ENCODE results near the gene ACOT6.
"Not testable (repeated sequence)": the region's sequence is repeated elsewhere in the genome, so short reads cannot be mapped to it uniquely, and the experiment has no call there.

ACOT6 gene

GRCh38 chr14:73599499-73599898, 12.8 kb upstream of the ACOT6 start:
- no peak for DNase-seq (ENCODE audit: low read depth in 2 of 2)

- no peak for DNase-seq (ENCODE audit: low read depth in 2 of 2)
These were observed 9.3 kb upstream of the ACOT6 start for GRCh38 chr14:73602994-73603393.

GRCh38 chr14:73606271-73606670, 6.0 kb upstream of the ACOT6 start:
- no peak for DNase-seq (ENCODE audit: low read depth in 2 of 2)

- no peak for DNase-seq (ENCODE audit: low read depth in 2 of 2)
These were observed 5.1 kb upstream of the ACOT6 start for GRCh38 chr14:73607241-73607640.

GRCh38 chr14:73610687-73611086, 1.6 kb upstream of the ACOT6 start:
- no peak for DNase-seq (ENCODE audit: low read depth in 2 of 2)

- DNase-seq (ENCODE audit: low read depth in 2 of 2), result no peak
These were observed 698 bp downstream of the ACOT6 start for GRCh38 chr14:73613046-73613383.

GRCh38 chr14:73613419-73613963, 1.2 kb downstream of the ACOT6 start:
- no peak for DNase-seq (ENCODE audit: low read depth in 2 of 2)

GRCh38 chr14:73616831-73617230, 4.5 kb downstream of the ACOT6 start:
- DNase-seq (ENCODE audit: low read depth in 2 of 2), result no peak

- no peak for DNase-seq (ENCODE audit: low read depth in 2 of 2)
These were observed 7.2 kb downstream of the ACOT6 start for GRCh38 chr14:73619524-73619923.

- no peak for DNase-seq (ENCODE audit: low read depth in 2 of 2)
These were observed 8.0 kb downstream of the ACOT6 start for GRCh38 chr14:73620268-73620667.

- DNase-seq (ENCODE audit: low read depth in 2 of 2), result no peak
These were observed 11.3 kb downstream of the ACOT6 start for GRCh38 chr14:73623504-73624054.

- no peak for DNase-seq (ENCODE audit: low read depth in 2 of 2)
These were observed 13.4 kb downstream of the ACOT6 start for GRCh38 chr14:73625706-73626105.

- DNase-seq (ENCODE audit: low read depth in 2 of 2), result no peak
These were observed 14.8 kb downstream of the ACOT6 start for GRCh38 chr14:73627151-73627558.

GRCh38 chr14:73630009-73630780, 17.9 kb downstream of the ACOT6 start:
- DNase-seq (ENCODE audit: low read depth in 2 of 2), result no peak

- DNase-seq (ENCODE audit: low read depth in 2 of 2), result peak in 1 of 2 donors; percentile 54
These were observed 21.0 kb downstream of the ACOT6 start for GRCh38 chr14:73633116-73634010.

- DNase-seq (ENCODE audit: low read depth in 2 of 2), result no peak
These were observed 21.9 kb downstream of the ACOT6 start for GRCh38 chr14:73634011-73634833.

GRCh38 chr14:73636355-73636754, 24.0 kb downstream of the ACOT6 start:
- DNase-seq (ENCODE audit: low read depth in 2 of 2), result not testable (repeated sequence)

- DNase-seq (ENCODE audit: low read depth in 2 of 2), result no peak
These were observed 25.5 kb downstream of the ACOT6 start for GRCh38 chr14:73637830-73638229.

- DNase-seq (ENCODE audit: low read depth in 2 of 2), result no peak
These were observed 28.6 kb downstream of the ACOT6 start for GRCh38 chr14:73640796-73641365.

- peak; percentile 82 to 90 for DNase-seq (ENCODE audit: low read depth in 2 of 2)
These were observed 32.4 kb downstream of the ACOT6 start, which contains the start of gene DNAL1 for GRCh38 chr14:73644531-73645247. Gene DNAL1, plus strand, starts transcription at chr14:73644986. Its CDS starts 54 bp downstream, at chr14:73645040.
